Glutamatergic neuron (in vitro differentiated cells): ENCODE measurements around the gene MYH13. TPM values are rescaled to one million over a fixed set of nuclear protein-coding genes. Genes with fewer than 3 reads are reported as not detected.

Experiments used
- DNase-seq: peaks from one replicate; pipeline ENCODE4 v3.0.0; 2022
- H3K27ac Mint-ChIP-seq: one replicate; pipeline ENCODE4 v1.8.0; 2020; ENCODE audit warnings: mild to moderate bottlenecking, mixed read lengths, inconsistent platforms; ENCODE audit not compliant: unreplicated experiment
- H3K27me3 Mint-ChIP-seq: one replicate; pipeline ENCODE4 v1.8.0; 2020; ENCODE audit warnings: mild to moderate bottlenecking, moderate library complexity, mixed read lengths, inconsistent platforms; ENCODE audit not compliant: unreplicated experiment
- H3K36me3 Mint-ChIP-seq: one replicate; pipeline ENCODE4 v1.8.0; 2020; ENCODE audit warnings: mild to moderate bottlenecking, mixed read lengths, inconsistent platforms; ENCODE audit not compliant: unreplicated experiment
- H3K4me1 Mint-ChIP-seq: one replicate; pipeline ENCODE4 v1.8.0; 2020; ENCODE audit warnings: mild to moderate bottlenecking, low read depth, mixed read lengths, inconsistent platforms; ENCODE audit not compliant: unreplicated experiment
- H3K4me3 Mint-ChIP-seq: one replicate; pipeline ENCODE4 v1.8.0; 2020; ENCODE audit warnings: mild to moderate bottlenecking, mixed read lengths, inconsistent platforms; ENCODE audit not compliant: unreplicated experiment
- H3K9me3 Mint-ChIP-seq: one replicate; pipeline ENCODE4 v1.8.0; 2020; ENCODE audit warnings: mild to moderate bottlenecking, moderate library complexity, mixed read lengths, inconsistent platforms; ENCODE audit not compliant: unreplicated experiment
- total RNA-seq: library from RNA; stranded (reverse); fragmentation: NEBNext Ultra II Directional; extraction: Animal tissue kit (Norgen Biotek cat#: 25700); gene quantifications from one replicate; pipeline ENCODE4 v1.2.1, GENCODE V29; 2021; ENCODE audit not compliant: unreplicated experiment
- TF ChIP-seq, protein P1 (sequence below): fragments of 200-600 bp; sonication (generic); IDR thresholded peaks from one replicate; pipeline ENCODE4 v1.5.0; 2021; ENCODE audit not compliant: partially characterized antibody, unreplicated experiment

Gene MYH13
- total RNA-seq, 1 donor from 2014 or later = not detected

DNA sequence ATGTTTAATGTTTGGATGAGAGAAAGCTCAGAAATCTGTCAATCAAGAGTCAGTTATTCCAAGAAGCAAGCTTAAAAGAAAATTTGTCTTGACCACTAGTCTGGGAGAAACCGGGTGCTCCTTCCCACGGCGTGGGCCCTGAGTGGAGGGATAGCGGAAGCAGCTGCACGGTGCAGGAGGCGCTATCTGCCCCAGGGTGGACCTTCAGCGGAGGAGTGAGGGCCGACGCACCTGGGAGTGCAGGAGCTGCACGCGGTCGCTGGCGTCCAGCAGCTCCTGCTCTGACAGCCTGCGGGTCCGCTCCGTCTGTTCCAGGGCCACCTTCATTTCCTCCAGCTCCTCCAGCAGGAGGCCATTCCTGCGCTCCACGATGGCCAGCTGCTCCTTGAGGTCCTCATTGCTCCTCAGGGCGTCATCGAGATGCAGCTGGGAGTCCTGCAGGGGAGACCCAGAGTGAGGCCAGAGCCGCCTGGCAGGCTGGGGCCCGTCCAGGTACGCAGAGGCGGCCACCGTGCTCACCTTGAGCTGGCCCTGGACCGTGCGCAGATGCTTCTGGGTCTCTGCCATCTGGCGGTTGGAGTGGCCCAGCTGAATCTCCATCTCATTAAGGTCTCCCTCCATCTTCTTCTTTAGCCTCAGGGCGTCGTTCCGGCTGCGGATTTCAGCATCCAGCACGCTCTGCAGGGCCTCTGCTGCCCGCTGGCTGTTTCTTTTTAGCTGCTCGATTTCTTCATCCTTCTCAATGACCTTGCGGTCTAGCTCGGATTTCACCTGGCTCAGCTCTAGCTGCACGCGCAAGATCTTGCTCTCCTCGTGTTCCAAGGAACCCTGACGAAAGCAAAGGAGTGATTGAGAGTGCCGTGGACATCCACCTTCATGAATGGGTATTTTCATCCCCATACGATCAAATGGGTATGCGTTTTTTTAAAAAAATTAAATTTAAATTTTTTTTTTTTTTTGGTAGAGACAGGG lies 63.5 kb downstream of the MYH13 start:
- H3K4me3 Mint-ChIP-seq = no peak overlapping the region
- DNase-seq = no peak
- TF ChIP-seq, protein P1, sequence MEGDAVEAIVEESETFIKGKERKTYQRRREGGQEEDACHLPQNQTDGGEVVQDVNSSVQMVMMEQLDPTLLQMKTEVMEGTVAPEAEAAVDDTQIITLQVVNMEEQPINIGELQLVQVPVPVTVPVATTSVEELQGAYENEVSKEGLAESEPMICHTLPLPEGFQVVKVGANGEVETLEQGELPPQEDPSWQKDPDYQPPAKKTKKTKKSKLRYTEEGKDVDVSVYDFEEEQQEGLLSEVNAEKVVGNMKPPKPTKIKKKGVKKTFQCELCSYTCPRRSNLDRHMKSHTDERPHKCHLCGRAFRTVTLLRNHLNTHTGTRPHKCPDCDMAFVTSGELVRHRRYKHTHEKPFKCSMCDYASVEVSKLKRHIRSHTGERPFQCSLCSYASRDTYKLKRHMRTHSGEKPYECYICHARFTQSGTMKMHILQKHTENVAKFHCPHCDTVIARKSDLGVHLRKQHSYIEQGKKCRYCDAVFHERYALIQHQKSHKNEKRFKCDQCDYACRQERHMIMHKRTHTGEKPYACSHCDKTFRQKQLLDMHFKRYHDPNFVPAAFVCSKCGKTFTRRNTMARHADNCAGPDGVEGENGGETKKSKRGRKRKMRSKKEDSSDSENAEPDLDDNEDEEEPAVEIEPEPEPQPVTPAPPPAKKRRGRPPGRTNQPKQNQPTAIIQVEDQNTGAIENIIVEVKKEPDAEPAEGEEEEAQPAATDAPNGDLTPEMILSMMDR = no peak
- H3K9me3 Mint-ChIP-seq = no peaks in the 10 kb centered on the region
- no peaks in the 10 kb centered on the region for H3K36me3 Mint-ChIP-seq
- H3K27me3 Mint-ChIP-seq = no peaks in the 10 kb centered on the region
- no peaks in the 10 kb centered on the region for H3K4me1 Mint-ChIP-seq
- H3K27ac Mint-ChIP-seq = no peak overlapping the region

- Mint-ChIP-seq H3K4me3 (no peak overlapping the region), H3K4me1 (no peaks in the 10 kb centered on the region), H3K27me3 (peaks cover 4% of the 10 kb centered on the region), H3K9me3 (no peaks in the 10 kb centered on the region), H3K36me3 (no peaks in the 10 kb centered on the region), H3K27ac (no peak overlapping the region)
- TF ChIP-seq, protein P1 = no peak
- no peak for DNase-seq
Measured at GRCh38 chr17:10306585-10306984, 66.2 kb downstream of the MYH13 start.

DNA sequence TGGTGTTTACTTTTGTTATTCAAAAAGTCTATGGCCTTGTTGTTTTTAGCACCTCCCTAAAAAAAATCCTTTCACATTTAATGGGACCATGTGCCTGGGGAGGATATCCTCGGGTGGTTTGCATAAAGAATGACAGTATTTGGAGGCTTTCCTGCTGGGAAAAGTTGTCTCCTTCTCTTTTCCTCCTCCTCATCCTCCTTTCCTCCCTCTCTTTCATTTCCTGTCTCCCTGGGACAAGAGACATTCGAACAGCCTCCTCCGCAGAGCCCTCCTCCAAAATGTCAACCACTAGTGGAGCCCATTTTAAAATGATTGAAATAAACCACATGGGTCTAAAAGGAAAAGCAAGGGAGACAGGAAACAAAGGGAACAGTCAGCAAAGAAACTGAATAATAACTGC lies 67.4 kb downstream of the MYH13 start:
- no peaks in the 10 kb centered on the region for H3K9me3 Mint-ChIP-seq
- TF ChIP-seq, protein P1 = no peak
- H3K27me3 Mint-ChIP-seq = peaks cover 4% of the 10 kb centered on the region
- no peaks in the 10 kb centered on the region for H3K4me1 Mint-ChIP-seq
- no peak overlapping the region for H3K4me3 Mint-ChIP-seq
- DNase-seq = no peak
- H3K27ac Mint-ChIP-seq = no peak overlapping the region
- H3K36me3 Mint-ChIP-seq = no peaks in the 10 kb centered on the region

DNA sequence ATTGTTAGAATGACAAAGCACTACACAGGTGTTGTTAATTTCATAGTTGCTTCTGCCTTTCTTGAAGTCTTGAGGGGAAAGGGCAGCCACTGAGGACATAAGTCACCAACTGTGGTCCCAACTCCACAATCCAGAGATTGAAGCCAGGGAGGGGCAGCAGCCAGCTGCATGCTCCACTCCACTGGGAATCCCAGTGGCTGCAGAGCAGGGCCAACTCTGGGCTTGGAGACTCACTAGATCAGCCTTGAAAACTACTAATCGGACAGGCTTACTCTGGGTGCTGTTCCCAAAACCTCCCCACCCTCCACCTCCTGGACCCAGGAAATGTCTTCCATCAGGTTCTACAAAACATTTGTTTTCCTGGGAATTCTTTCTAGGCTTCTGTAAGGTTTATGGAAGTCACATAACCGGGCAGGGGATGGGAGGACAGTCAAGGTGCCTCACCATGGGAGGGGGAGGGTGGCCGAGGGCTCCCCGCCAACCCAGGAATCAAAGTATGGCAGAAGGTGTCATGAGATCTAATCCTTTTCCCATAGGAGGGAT lies 68.0 kb downstream of the MYH13 start:
- TF ChIP-seq, protein P1 = no peak
- H3K9me3 Mint-ChIP-seq = no peaks in the 10 kb centered on the region
- peaks cover 4% of the 10 kb centered on the region for H3K27me3 Mint-ChIP-seq
- no peak for DNase-seq
- no peak overlapping the region for H3K4me3 Mint-ChIP-seq
- no peak overlapping the region for H3K27ac Mint-ChIP-seq
- no peaks in the 10 kb centered on the region for H3K4me1 Mint-ChIP-seq
- H3K36me3 Mint-ChIP-seq = no peaks in the 10 kb centered on the region

DNA sequence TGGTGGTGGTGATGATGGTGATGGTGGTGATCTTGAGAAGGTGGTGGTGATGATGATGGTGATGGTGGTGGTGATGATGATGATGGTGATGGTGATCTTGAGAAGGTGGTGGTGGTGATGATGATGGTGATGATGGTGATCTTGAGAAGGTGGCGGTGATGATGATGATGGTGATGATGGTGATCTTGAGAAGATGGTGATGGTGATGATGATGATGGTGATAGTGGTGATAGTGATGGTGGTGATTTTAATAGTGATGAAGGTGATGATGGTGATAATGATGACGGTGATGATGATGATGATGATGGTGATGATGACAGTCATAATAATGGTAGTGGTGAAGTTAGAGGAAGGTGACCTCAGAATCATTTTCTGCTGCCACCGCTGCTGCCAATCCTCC lies 75.1 kb downstream of the MYH13 start:
- Mint-ChIP-seq H3K9me3 (peaks cover 1% of the 10 kb centered on the region), H3K4me1 (no peaks in the 10 kb centered on the region), H3K4me3 (no peak overlapping the region), H3K36me3 (no peaks in the 10 kb centered on the region), H3K27me3 (peaks cover 3% of the 10 kb centered on the region), H3K27ac (no peak overlapping the region)
- TF ChIP-seq, protein P1 = no peak
- no peak for DNase-seq
